Lung (tissue), 16 donors: Measurements from ENCODE around the gene SIKE1. TPM values are rescaled to one million over a fixed set of nuclear protein-coding genes. Genes with fewer than 3 reads are reported as not detected.
"Not testable (repeated sequence)": the region's sequence is repeated elsewhere in the genome, so short reads cannot be mapped to it uniquely, and the experiment has no call there.

ENCODE experiments used
- ATAC-seq: fragments of 200-7000 bp; cut with Tn5 transposase; one replicate; pipeline ENCODE4 v1.9.1; 2020; ENCODE audit warnings: moderate number of reproducible peaks; ENCODE audit not compliant: insufficient read depth, low FRiP score
- DNase-seq, 3 donors: peaks; one replicate each; pipeline ENCODE4 v3.0.0-alpha.2; 2013 to 2017
- H3K27ac ChIP-seq, 2 donors: one replicate each; pipeline ENCODE4 v1.5.1; 2013; ENCODE audit warnings: mild to moderate bottlenecking in 2 of 2, moderate library complexity in 2 of 2, control low read depth in 1 of 2, inconsistent platforms in 1 of 2, low read depth in 1 of 2, low read length in 1 of 2
- H3K27me3 ChIP-seq, 3 donors: one replicate each; pipeline ENCODE4 v1.5.1; 2013; ENCODE audit warnings: low read length in 2 of 3; ENCODE audit not compliant: control insufficient read depth in 3 of 3, insufficient read depth in 3 of 3
- H3K36me3 ChIP-seq, 4 donors: one replicate each; pipeline ENCODE4 v1.5.1; 2013; ENCODE audit warnings: low read length in 4 of 4, mild to moderate bottlenecking in 1 of 4, moderate library complexity in 1 of 4; ENCODE audit not compliant: control insufficient read depth in 4 of 4, insufficient read depth in 4 of 4
- H3K4me1 ChIP-seq, 5 donors: one replicate each; pipeline ENCODE4 v1.5.1; 2013; ENCODE audit warnings: low read length in 5 of 5, mild to moderate bottlenecking in 2 of 5, moderate library complexity in 1 of 5; ENCODE audit not compliant: control insufficient read depth in 5 of 5, insufficient read depth in 5 of 5
- H3K4me3 ChIP-seq: one replicate; pipeline ENCODE4 v1.5.1; 2013; ENCODE audit warnings: mild to moderate bottlenecking, control low read depth, moderate library complexity
- H3K9ac ChIP-seq, 2 donors: one replicate each; pipeline ENCODE4 v1.5.1; 2013; ENCODE audit warnings: low read length in 2 of 2, control low read depth in 1 of 2; ENCODE audit not compliant: insufficient read depth in 1 of 2
- H3K9me3 ChIP-seq, 4 donors: one replicate each; pipeline ENCODE4 v1.5.1; 2013; ENCODE audit warnings: low read length in 3 of 4, mild to moderate bottlenecking in 1 of 4, moderate library complexity in 1 of 4; ENCODE audit not compliant: control insufficient read depth in 4 of 4, insufficient read depth in 3 of 4
- CTCF ChIP-seq: IDR thresholded peaks from 2 replicates; pipeline ENCODE4 v1.5.1; 2012; ENCODE audit warnings: mild to moderate bottlenecking; ENCODE audit errors: control extremely low read depth, extremely low read depth
- WGBS, 2 donors: extraction: QIAGEN DNeasy Blood & Tissue Kit; methylation state at CpG; one replicate each; pipeline ENCODE4 v1.1.7; 2013; 5-methylcytosine and 5-hydroxymethylcytosine counted together
- long read RNA-seq, 5 donors: transcript quantifications; one replicate each; lab custom pipeline, GENCODE V29; 2026
- polyA plus RNA-seq, 2 donors: library from polyadenylated mRNA; stranded (reverse); fragments of 200-250 nt; gene quantifications; one replicate each; pipeline ENCODE4 v1.2.1, GENCODE V29; 2013
- total RNA-seq, 2 donors: library from RNA; depleted of rRNA in 1 of 2; stranded (reverse); fragments of >200 nt in 1 of 2; gene quantifications; one replicate each; pipeline ENCODE4 v1.2.1, GENCODE V29; 2014 to 2021
- donor health status: control.
- donor health status: control.
- donor health status: Bipolar disorder and iron deficiency.
- donor health status: healthy.
- donor health status: DM: yes; HTN: yes; CAD: no.

Gene SIKE1
- total RNA-seq: 10 to 100 TPM; 44.3 to 71.5 TPM
- polyA plus RNA-seq: 10 to 100 TPM; 17.2 to 21.6 TPM
- long read RNA-seq, donor 1, full-length matches to known transcripts: 21 of 21 reads
- long read RNA-seq, donor 1, partial matches to known transcripts: 0 of 21 reads
- long read RNA-seq, donor 1, other reads (novel, unspliced or antisense): 0 of 21 reads
- long read RNA-seq, donor 2, full-length matches to known transcripts: 8 of 8 reads
- long read RNA-seq, donor 2, partial matches to known transcripts: 0 of 8 reads
- long read RNA-seq, donor 2, other reads (novel, unspliced or antisense): 0 of 8 reads
- long read RNA-seq, donor 3, partial matches to known transcripts: 0 of 5 reads
- long read RNA-seq, donor 3, other reads (novel, unspliced or antisense): 0 of 5 reads
- long read RNA-seq, donor 4, transcript SIKE1-201 (5 exons, 2,190 nt): major isoform, 6 of 7 reads
- long read RNA-seq, donor 4, partial matches to known transcripts: 0 of 7 reads
- long read RNA-seq, donor 4, other reads (novel, unspliced or antisense): 0 of 7 reads
- long read RNA-seq, donor 5, full-length matches to known transcripts: 20 of 20 reads
- long read RNA-seq, donor 5, partial matches to known transcripts: 0 of 20 reads
- long read RNA-seq, donor 5, other reads (novel, unspliced or antisense): 0 of 20 reads

- H3K27ac ChIP-seq: peak within 1 kb of the TSS; percentile 90 to 95
- ATAC-seq (peak; percentile 96), DNase-seq (peak; percentile 93 to 96 (median 95))
- H3K9me3 ChIP-seq: no peaks in the 10 kb centered on the region
- peak within 1 kb of the TSS; percentile 76 to 79 for H3K9ac ChIP-seq
- peak within 1 kb of the TSS; percentile 83 for H3K4me3 ChIP-seq
- H3K27me3 ChIP-seq: no peaks in the 10 kb centered on the region
- peaks cover 0 to 12% (median 8%) of the 10 kb centered on the region in 4 donors for H3K36me3 ChIP-seq
- peaks cover 0 to 7% (median 0%) of the 10 kb centered on the region in 5 donors for H3K4me1 ChIP-seq
- WGBS, 2 donors: 18 to 19% methylated on average over 53 of the region's 53 CpGs
- TF ChIP-seq CTCF: no peak
Measured at GRCh38 chr1:114780344-114781226, at the start of gene SIKE1. TSS of gene SIKE1 (minus strand) at chr1:114780685. CDS start at chr1:114780607, 78 bp downstream.

- not testable (repeated sequence) for DNase-seq, H3K27ac ChIP-seq, H3K9me3 ChIP-seq, H3K9ac ChIP-seq, ATAC-seq, H3K4me3 ChIP-seq, H3K36me3 ChIP-seq, H3K4me1 ChIP-seq, H3K27me3 ChIP-seq
- WGBS, 2 donors: 74 to 86% methylated on average over 1 of the region's 1 CpG
Measured at GRCh38 chr1:114830075-114830474, 49.6 kb upstream of the SIKE1 start.

GRCh38 chr1:114828251-114828650 is 47.8 kb upstream of the SIKE1 start:
- Histone ChIP-seq H3K9ac (no peak overlapping the region), H3K27me3 (no peaks in the 10 kb centered on the region), H3K27ac (no peak overlapping the region), H3K4me3 (no peak overlapping the region), H3K4me1 (no peaks in the 10 kb centered on the region), H3K36me3 (no peaks in the 10 kb centered on the region), H3K9me3 (no peaks in the 10 kb centered on the region)
- ATAC-seq: no peak
- no peak for TF ChIP-seq CTCF
- 85 to 91% methylated on average over 5 of the region's 5 CpGs for WGBS, 2 donors
- no peak for DNase-seq
